ENCODE results near the gene CREB3L2. TPM values are rescaled to one million over a fixed set of nuclear protein-coding genes. Genes with fewer than 3 reads are reported as not detected.

CREB3L2 gene
- total and polyA plus RNA-seq, 11 donors = 4.0 to 40.6 (median 21.8) TPM

DNA sequence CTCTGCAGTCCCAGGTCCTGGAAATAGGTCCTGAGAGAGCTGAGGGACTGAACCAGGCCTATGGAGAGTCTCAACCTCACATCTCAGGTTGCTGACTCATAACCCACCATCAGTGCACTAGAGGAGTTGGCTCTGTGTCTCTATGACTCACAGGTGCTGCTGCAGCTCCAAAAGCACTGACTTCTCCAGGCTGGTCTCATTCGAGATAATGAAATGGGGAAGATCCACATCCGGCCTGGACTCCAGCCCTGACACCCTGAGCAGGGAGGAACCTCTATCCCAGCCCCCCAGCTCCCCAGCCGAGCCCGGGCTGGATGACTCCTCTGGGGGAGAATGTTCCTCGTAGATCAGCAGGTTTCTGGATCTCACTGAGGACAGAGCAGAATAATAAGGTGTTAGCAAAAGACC lies 119.6 kb downstream of the CREB3L2 start:
- Histone ChIP-seq H3K4me1 (peaks cover 0 to 31% (median 11%) of the 10 kb centered on the region in 12 donors), H3K9me3 (peaks cover 0 to 10% (median 0%) of the 10 kb centered on the region in 12 donors), H3K27ac (peak overlapping the region in 4 of 12 donors; percentile 5 to 66 (median 40)), H3K36me3 (peaks cover 7 to 96% (median 73%) of the 10 kb centered on the region in 9 donors), H3K4me3 (no peak overlapping the region), H3K27me3 (no peaks in the 10 kb centered on the region)
- DNase-seq = peak in 1 of 5 donors; percentile 63
- TF ChIP-seq, protein P1, sequence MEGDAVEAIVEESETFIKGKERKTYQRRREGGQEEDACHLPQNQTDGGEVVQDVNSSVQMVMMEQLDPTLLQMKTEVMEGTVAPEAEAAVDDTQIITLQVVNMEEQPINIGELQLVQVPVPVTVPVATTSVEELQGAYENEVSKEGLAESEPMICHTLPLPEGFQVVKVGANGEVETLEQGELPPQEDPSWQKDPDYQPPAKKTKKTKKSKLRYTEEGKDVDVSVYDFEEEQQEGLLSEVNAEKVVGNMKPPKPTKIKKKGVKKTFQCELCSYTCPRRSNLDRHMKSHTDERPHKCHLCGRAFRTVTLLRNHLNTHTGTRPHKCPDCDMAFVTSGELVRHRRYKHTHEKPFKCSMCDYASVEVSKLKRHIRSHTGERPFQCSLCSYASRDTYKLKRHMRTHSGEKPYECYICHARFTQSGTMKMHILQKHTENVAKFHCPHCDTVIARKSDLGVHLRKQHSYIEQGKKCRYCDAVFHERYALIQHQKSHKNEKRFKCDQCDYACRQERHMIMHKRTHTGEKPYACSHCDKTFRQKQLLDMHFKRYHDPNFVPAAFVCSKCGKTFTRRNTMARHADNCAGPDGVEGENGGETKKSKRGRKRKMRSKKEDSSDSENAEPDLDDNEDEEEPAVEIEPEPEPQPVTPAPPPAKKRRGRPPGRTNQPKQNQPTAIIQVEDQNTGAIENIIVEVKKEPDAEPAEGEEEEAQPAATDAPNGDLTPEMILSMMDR (IDR thresholded peaks at IDR 0.05) = no peak
- no peak for TF ChIP-seq POLR2A (IDR thresholded peaks at IDR 0.05)
- ATAC-seq = peak in 2 of 4 donors; percentile 86 to 88
- WGBS, 4 donors = 77 to 90% (median 88%) methylated on average over 4 to 5 of the region's 5 CpGs
- intact Hi-C loops (cut with DNase I) = no loop called here

DNA sequence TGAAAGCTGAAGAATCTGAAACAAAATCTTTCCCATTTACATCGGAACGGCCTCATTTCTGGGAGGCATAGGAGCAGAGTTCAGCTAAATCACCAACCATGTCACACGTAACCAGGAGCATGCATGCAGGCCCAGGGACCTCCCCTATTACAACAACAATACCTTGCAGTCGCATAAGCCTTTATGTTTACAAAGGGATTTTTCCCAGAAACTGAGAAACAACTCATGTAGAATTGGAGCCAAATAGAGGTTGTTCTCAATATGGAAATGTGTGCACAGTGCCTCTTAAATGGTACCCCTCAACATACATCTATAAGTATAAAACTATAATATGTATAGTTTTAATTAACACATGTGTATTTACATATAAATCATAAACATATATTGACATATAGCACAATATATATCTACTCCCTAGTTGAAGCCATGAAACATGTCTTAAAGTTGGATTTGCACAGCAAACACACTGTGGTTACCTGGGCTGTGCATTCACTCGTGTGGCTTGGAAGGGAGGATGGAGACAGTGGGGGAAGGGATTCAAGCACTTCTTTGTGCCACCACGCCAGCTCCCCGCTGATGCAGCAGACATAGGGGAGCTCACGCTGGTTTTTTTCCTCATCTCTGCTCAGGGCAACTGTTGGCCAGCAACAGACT lies 120.2 kb downstream of the CREB3L2 start:
- ATAC-seq (no peak), DNase-seq (no peak)
- Histone ChIP-seq H3K27me3 (no peaks in the 10 kb centered on the region), H3K36me3 (peaks cover 7 to 95% (median 68%) of the 10 kb centered on the region in 9 donors), H3K4me3 (no peak overlapping the region), H3K27ac (peak overlapping the region in 3 of 12 donors; percentile 5 to 66 (median 28)), H3K4me1 (peaks cover 0 to 34% (median 11%) of the 10 kb centered on the region in 12 donors), H3K9me3 (peaks cover 0 to 10% (median 0%) of the 10 kb centered on the region in 12 donors)
- 87 to 99% (median 98%) methylated on average over 8 of the region's 8 CpGs for WGBS, 4 donors
- intact Hi-C loops (cut with DNase I) = no loop called here
- TF ChIP-seq POLR2A (IDR thresholded peaks at IDR 0.05) = no peak
- TF ChIP-seq, protein P1 (IDR thresholded peaks at IDR 0.05) = no peak

DNA sequence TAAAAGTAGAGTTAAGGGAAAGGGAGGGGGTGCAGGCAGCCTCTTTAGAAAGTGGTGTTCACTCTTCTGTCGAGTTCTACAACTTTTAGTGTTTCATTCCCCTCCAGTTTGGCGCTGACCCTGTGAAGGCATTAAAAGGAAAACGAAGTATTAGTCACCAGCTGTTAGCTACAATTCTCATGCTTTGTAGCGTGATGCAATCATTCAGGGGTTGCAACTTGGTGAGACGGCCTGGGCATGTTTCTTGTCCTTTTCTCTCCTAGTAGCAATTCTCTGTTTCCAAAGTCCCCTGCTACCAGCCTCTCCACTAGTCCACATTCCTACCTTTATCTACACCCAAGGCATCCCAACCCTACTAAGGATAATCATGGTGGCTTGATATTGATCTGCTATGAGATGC lies 121.5 kb downstream of the CREB3L2 start:
- Histone ChIP-seq H3K27ac (no peak overlapping the region), H3K4me1 (peaks cover 0 to 41% (median 9%) of the 10 kb centered on the region in 12 donors), H3K27me3 (no peaks in the 10 kb centered on the region), H3K9me3 (peaks cover 0 to 10% (median 0%) of the 10 kb centered on the region in 12 donors), H3K36me3 (peaks cover 7 to 95% (median 65%) of the 10 kb centered on the region in 9 donors), H3K4me3 (no peak overlapping the region)
- DNase-seq (no peak), ATAC-seq (no peak)
- WGBS, 4 donors = 74 to 91% (median 89%) methylated on average over 5 of the region's 5 CpGs
- TF ChIP-seq POLR2A (IDR thresholded peaks at IDR 0.05) = no peak
- TF ChIP-seq, protein P1 (IDR thresholded peaks at IDR 0.05) = no peak
- intact Hi-C loops (cut with DNase I) = no loop called here

DNA sequence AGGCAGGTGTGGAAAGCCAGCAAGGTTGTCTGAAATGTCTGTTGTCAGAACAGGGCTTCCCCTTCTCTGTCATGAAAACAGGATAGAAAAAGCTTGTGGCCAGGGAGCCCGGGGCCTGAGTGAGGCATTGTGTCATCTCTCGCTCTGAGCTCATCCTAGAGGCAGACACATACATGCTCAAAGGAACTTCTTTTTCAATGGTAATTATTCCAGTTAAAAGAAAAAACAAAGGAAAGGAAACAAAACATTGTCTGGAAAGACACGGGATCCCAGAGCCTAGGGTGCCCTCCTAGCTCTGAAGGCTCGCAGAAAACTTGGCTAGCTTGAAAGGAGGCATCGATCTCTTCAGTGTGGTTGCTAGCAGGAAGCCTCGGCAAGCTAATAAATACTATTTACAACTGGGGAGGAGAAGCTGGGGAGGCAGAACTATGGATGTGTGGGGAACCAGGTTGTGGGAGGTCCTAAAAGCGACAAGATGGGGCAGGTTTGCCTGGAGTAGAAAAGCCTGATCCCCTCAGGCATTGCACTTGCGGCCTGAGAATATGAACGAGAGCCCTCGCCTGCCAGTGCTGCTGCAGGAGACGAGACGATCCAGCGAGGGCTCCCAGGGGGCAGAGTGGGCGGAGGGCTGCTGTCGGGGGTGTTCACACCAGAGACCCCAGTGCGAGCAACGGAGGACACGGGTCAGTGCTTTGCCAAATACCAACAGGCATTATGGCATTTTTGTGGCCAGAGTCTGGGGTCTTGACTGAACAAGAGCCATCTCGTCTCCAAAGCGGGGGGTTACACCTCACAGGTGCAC lies 122.3 kb downstream of the CREB3L2 start:
- Histone ChIP-seq H3K27me3 (no peaks in the 10 kb centered on the region), H3K4me3 (no peak overlapping the region), H3K4me1 (peaks cover 0 to 50% (median 15%) of the 10 kb centered on the region in 12 donors), H3K9me3 (peaks cover 0 to 10% (median 0%) of the 10 kb centered on the region in 12 donors), H3K27ac (peak overlapping the region in 9 of 12 donors; percentile 4 to 81 (median 51)), H3K36me3 (peaks cover 7 to 94% (median 56%) of the 10 kb centered on the region in 9 donors)
- WGBS, 4 donors = 85 to 90% (median 87%) methylated on average over 20 of the region's 20 CpGs
- DNase-seq = no peak
- TF ChIP-seq, protein P1 (IDR thresholded peaks at IDR 0.05) = no peak
- no peak for TF ChIP-seq POLR2A (IDR thresholded peaks at IDR 0.05)
- ATAC-seq = peak in 1 of 4 donors; percentile 23
- intact Hi-C loops (cut with DNase I) = no loop called here
